ENCODE measurements around the gene NAPG.

The NAPG gene

GRCh38 chr18:10522574-10522973 is 3.3 kb upstream of the NAPG start:
- no peak overlapping the region for H3K27ac ChIP-seq
- no peak for TF ChIP-seq CTCF (conservative IDR thresholded peaks at IDR 0.05)

GRCh38 chr18:10523544-10523943 is 2.3 kb upstream of the NAPG start:
- no peak overlapping the region for H3K27ac ChIP-seq
- TF ChIP-seq CTCF (conservative IDR thresholded peaks at IDR 0.05) = no peak

GRCh38 chr18:10524507-10525370 is 1.1 kb upstream of the NAPG start:
- TF ChIP-seq CTCF (conservative IDR thresholded peaks at IDR 0.05) = no peak
- H3K27ac ChIP-seq = no peak overlapping the region

- peak overlapping the region; percentile 85 for H3K27ac ChIP-seq
- TF ChIP-seq CTCF (conservative IDR thresholded peaks at IDR 0.05) = no peak
Measured at GRCh38 chr18:10525371-10525691, 496 bp upstream of the NAPG start.

- peak overlapping the region; percentile 85 for H3K27ac ChIP-seq
- TF ChIP-seq CTCF (conservative IDR thresholded peaks at IDR 0.05) = no peak
Measured at GRCh38 chr18:10526561-10526949, 728 bp downstream of the NAPG start.

- H3K27ac ChIP-seq = no peak overlapping the region
- no peak for TF ChIP-seq CTCF (conservative IDR thresholded peaks at IDR 0.05)
Measured at GRCh38 chr18:10528439-10528838, 2.6 kb downstream of the NAPG start.

GRCh38 chr18:10530002-10530401 is 4.2 kb downstream of the NAPG start:
- no peak for TF ChIP-seq CTCF (conservative IDR thresholded peaks at IDR 0.05)
- no peak overlapping the region for H3K27ac ChIP-seq

All from VCaP (cell line).